Measurements from ENCODE around the gene TMEM62. TPM values are rescaled to one million over a fixed set of nuclear protein-coding genes. Genes with fewer than 3 reads are reported as not detected.

The TMEM62 gene
- total and polyA plus RNA-seq, 2 donors (not counting 1 experiment from before 2014, with no cell fraction given), result 18.6 to 65.3 TPM

DNA sequence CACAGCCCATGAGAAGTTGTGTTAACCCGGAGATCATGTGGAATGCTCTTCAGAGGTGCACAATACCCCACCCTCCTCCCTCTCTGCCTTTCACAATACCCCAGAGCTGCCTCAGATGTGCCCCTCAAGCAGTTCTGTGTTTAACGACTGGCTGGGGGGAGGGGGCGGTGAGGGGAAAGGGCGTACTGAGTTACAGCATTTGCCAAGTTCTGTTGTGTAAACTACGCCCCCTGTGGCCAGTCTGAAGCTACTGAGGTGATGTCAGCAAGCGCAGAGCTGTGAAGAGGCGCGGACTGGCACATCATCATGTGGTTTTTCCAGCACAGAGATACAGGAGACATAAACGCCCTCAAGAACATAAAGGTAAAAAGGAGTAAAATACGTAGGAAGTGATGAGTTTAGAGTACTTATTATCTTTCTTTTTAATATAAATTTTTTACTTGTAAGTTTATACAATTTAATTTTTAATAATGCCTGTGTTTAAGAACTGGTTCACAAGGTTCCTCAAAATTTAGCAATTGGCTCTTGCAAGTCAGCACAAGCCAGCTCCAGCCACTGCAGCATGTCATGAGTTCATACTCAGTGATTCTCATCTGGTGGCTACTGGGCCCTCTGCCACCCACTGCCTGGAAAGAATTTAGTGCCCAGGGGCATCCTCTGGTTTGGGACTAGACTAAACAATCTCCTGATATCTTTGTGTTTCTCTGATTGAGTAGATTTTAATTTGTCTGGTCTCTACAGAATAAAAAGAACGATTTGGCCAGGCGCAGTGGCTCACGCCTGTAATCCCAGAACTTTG lies 85.7 kb downstream of the TMEM62 start:
- no peaks in the 10 kb centered on the region for H3K27me3 ChIP-seq (replicated peaks in 1 of 4; ENCODE audit: control extremely low read depth in 1 of 4, control insufficient read depth in 3 of 4, insufficient read depth in 4 of 4, low read length in 3 of 4)
- H3K27ac Mint-ChIP-seq, result no peak overlapping the region
- TF ChIP-seq, protein P1, sequence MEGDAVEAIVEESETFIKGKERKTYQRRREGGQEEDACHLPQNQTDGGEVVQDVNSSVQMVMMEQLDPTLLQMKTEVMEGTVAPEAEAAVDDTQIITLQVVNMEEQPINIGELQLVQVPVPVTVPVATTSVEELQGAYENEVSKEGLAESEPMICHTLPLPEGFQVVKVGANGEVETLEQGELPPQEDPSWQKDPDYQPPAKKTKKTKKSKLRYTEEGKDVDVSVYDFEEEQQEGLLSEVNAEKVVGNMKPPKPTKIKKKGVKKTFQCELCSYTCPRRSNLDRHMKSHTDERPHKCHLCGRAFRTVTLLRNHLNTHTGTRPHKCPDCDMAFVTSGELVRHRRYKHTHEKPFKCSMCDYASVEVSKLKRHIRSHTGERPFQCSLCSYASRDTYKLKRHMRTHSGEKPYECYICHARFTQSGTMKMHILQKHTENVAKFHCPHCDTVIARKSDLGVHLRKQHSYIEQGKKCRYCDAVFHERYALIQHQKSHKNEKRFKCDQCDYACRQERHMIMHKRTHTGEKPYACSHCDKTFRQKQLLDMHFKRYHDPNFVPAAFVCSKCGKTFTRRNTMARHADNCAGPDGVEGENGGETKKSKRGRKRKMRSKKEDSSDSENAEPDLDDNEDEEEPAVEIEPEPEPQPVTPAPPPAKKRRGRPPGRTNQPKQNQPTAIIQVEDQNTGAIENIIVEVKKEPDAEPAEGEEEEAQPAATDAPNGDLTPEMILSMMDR (IDR thresholded peaks at IDR 0.05), result no peak
- no peak for TF ChIP-seq EZH2 (IDR thresholded peaks at IDR 0.05; ENCODE audit: borderline replicate concordance, insufficient read depth, low read depth, low read length, poor library complexity, severe bottlenecking)
- intact Hi-C loops (cut with micrococcal nuclease), result no loop called here
- 62% methylated on average over 8 of the region's 13 CpGs for WGBS (ENCODE audit: insufficient coverage)
- H3K4me1 Mint-ChIP-seq, result no peaks in the 10 kb centered on the region
- H3K4me3 Mint-ChIP-seq, result no peak overlapping the region
- peaks cover 6% of the 10 kb centered on the region for H3K27me3 Mint-ChIP-seq
- H3K79me2 ChIP-seq (ENCODE audit: control insufficient read depth, insufficient read depth, low read length), result no peaks in the 10 kb centered on the region
- peaks cover 2% of the 10 kb centered on the region for H3K9me3 Mint-ChIP-seq (ENCODE audit: insufficient read depth)
- no peaks in the 10 kb centered on the region for H4K20me1 ChIP-seq (ENCODE audit: control insufficient read depth, insufficient read depth, low read length, poor library complexity, severe bottlenecking)
- H3K4me1 ChIP-seq (ENCODE audit: control insufficient read depth in 2 of 2, insufficient read depth in 2 of 2, low read length in 2 of 2), result no peaks in the 10 kb centered on the region
- no peak overlapping the region for H2AFZ ChIP-seq (ENCODE audit: insufficient read depth, low read depth, low read length, poor library complexity, severe bottlenecking)
- ChIA-PET POLR2A (no interaction called here), CTCF (interaction anchor here (1.4 to 19.7 kb wide), 2 partner anchors 15 to 65 kb away, joined by 3 to 549 read pairs; no protein-coding TSS in a partner anchor)
- no peak overlapping the region for H3K4me3 ChIP-seq (ENCODE audit: control extremely low read depth in 1 of 5, extremely low read depth in 1 of 5, insufficient read depth in 1 of 5, low read depth in 2 of 5, low read length in 4 of 5)
- DNase-seq, result no peak
- no peaks in the 10 kb centered on the region for H3K9me3 ChIP-seq (ENCODE audit: control extremely low read depth in 1 of 3, control insufficient read depth in 2 of 3, insufficient read depth in 1 of 3, low read length in 2 of 3)
- no peaks in the 10 kb centered on the region for H3K36me3 ChIP-seq (replicated peaks in 1 of 2; ENCODE audit: control extremely low read depth in 1 of 2, control insufficient read depth in 1 of 2, extremely low read depth in 1 of 2, insufficient read depth in 2 of 2, low read length in 1 of 2)
- H3K27ac ChIP-seq (ENCODE audit: low read length in 2 of 2), result no peak overlapping the region
- ATAC-seq (ENCODE audit: low read depth), result no peak
- H3K9ac ChIP-seq (ENCODE audit: low read length), result no peak overlapping the region
- H3K4me2 ChIP-seq (replicated peaks; ENCODE audit: low read depth, low read length, poor library complexity, severe bottlenecking), result no peak overlapping the region

Measured in B cell (primary cell).